GM12865 (cell line): ENCODE data around the gene NUDT3.
A peak's percentile ranks its signal among the peaks of the same experiment; 100 is the strongest.
"Not testable (repeated sequence)": the region's sequence is repeated elsewhere in the genome, so short reads cannot be mapped to it uniquely, and the experiment has no call there.

Experiments
- DNase-seq: peaks from one replicate; pipeline ENCODE4 v3.0.0; 2010; ENCODE audit warnings: low read depth
- H3K4me3 ChIP-seq: 2 replicates; pipeline ENCODE4 v1.5.1; 2011; ENCODE audit warnings: mild to moderate bottlenecking, low read depth, low read length, control low read depth
- TF ChIP-seq, protein P1 (sequence below): IDR thresholded peaks from 2 replicates; pipeline ENCODE4 v1.5.1; 2011; ENCODE audit warnings: low read length, control low read depth, low read depth, inconsistent platforms; ENCODE audit not compliant: insufficient read depth; ENCODE audit errors: missing control alignments

Gene NUDT3

DNA sequence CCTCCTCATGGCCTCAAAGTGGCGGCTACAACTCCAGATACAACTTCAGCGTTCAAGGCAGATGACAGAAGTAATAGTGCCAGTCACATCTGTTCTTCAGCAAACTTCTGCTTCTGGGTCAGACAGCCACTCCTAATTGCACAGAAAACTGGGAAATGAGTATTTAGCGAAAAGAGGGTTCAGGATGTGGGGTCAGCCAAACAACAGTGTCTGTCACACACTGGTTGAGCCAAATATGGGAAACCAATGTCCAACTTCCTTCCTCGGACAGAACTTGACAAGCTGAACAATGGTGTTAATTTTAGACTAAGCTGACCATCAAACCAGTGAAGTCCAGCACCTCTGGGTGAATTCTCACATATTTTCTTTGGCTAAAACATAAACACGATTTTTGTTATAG, 22.1 kb downstream of the NUDT3 start:
- no peak for DNase-seq
- TF ChIP-seq, protein P1, sequence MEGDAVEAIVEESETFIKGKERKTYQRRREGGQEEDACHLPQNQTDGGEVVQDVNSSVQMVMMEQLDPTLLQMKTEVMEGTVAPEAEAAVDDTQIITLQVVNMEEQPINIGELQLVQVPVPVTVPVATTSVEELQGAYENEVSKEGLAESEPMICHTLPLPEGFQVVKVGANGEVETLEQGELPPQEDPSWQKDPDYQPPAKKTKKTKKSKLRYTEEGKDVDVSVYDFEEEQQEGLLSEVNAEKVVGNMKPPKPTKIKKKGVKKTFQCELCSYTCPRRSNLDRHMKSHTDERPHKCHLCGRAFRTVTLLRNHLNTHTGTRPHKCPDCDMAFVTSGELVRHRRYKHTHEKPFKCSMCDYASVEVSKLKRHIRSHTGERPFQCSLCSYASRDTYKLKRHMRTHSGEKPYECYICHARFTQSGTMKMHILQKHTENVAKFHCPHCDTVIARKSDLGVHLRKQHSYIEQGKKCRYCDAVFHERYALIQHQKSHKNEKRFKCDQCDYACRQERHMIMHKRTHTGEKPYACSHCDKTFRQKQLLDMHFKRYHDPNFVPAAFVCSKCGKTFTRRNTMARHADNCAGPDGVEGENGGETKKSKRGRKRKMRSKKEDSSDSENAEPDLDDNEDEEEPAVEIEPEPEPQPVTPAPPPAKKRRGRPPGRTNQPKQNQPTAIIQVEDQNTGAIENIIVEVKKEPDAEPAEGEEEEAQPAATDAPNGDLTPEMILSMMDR: no peak
- H3K4me3 ChIP-seq: no peak overlapping the region

- no peak overlapping the region for H3K4me3 ChIP-seq
- TF ChIP-seq, protein P1: no peak
- no peak for DNase-seq
Measured at GRCh38 chr6:34369385-34369784, 23.1 kb downstream of the NUDT3 start.

DNA sequence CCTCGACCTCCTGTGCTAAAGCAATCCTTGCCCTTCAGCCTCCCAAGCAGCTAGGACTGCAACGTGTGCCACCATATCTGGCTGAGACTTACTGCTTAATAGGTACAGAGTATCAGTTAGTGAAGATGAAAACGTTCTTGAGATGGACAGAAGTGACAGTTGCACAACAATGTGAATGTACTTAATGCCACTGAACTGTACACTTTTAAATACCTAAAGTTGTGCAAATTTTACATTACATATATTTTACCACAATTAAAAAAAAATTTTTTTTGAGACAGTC, 25.9 kb downstream of the NUDT3 start:
- no peak overlapping the region for H3K4me3 ChIP-seq
- DNase-seq: no peak

DNA sequence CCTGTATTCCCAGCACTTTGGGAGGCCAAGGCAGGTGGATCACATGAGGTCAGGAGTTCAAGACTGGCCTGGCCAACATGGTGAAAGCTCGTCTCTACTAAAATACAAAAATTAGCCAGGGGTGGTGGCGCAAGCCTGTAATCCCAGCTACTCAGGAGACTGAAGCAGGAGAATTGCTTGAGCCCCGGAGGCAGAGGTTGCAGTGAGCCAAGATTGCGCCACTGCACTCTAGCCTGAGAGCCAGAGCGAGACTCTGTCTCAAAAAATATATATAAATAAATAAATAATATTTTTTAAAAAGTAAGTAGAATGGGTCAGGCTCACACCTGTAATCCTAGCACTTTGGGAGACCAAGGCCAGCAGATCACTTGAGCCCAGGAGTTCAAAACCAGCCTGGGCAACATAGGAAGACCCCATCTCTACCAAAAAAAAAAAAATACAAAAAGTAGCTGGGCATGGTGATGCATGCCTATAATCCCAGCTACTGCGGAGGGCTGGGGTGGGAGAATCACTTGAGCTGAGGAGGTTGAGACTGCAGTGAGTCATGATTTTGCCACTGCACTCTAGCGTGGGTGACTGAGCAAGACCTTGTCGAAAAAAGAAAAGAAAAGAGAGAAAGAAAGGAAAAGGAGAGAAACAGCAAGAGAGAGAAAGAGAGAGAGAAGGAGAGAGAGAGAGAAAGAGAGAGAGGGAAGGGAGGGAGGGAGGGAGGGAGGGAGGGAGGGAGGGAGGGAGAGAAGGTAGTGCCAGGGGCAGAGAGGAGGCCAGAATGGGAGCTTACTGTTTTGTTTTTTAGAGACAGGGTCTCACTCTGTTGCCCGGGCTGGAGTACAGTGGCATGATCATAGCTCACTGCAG, 26.5 kb downstream of the NUDT3 start:
- not testable (repeated sequence) for H3K4me3 ChIP-seq, DNase-seq

More for the DNA sequence above, 25.9 kb downstream of the NUDT3 start:
- TF ChIP-seq, protein P1: no peak

- not testable (repeated sequence) for DNase-seq, H3K4me3 ChIP-seq
Measured at GRCh38 chr6:34363681-34364075, 28.8 kb downstream of the NUDT3 start.

DNA sequence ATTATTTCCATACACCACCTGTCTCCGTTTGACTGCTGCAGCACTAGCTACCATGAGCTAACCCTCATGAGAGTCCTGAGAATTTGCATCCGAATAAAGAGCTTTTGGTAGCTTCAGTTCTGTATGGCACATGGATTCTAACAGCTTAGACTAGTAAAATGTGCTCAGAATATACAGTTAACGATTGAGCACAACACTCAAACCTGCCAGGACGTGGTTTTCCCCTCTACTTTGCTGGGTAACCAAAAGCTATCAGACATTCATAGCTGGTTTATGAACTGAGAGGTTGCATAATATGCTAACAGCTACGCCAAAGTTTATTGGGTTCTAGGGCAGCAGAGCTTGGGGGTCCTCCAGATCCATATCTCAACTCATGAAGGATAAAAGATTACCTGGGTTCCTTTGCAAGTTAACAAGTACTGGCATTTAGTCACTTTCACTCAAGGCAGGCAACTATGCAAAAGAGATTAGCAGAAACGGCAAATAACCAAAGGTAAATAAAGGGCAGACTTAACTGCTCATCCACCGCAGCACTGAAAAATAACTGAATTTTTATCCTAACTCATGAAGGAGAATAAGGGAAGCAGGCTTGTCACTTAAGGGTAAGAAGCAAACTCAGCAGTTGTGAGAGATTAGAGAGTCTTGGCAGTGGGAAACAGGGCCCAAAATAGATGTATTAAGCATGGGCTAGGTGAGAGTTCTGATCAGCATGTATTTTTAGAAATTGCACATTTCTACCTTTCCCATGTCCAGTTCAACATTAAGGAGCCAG, 29.4 kb downstream of the NUDT3 start:
- peak overlapping the region; percentile 40 for H3K4me3 ChIP-seq
- DNase-seq: peak; percentile 63
- TF ChIP-seq, protein P1: no peak

DNA sequence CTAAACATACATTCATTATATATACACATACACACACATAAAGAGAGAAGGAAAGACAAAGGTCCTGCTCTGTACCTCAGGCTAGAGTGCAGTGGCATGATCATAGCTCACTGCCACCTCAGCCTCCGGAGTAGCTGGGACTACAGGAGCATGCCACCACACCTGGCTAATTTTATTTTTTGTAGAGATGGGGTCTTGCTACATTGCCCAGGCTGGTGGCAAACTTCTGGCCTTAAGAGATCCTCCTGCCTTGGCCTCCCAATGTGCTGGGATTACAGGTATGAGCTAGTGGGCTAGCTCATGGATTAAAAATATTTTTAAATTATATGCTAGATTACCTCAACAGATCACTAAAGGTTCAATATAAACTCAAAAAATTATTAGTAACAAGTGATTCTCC, 30.3 kb downstream of the NUDT3 start:
- no peak overlapping the region for H3K4me3 ChIP-seq
- DNase-seq: no peak
- TF ChIP-seq, protein P1: no peak

GRCh38 chr6:34360556-34360955, 31.9 kb downstream of the NUDT3 start:
- TF ChIP-seq, protein P1: no peak
- no peak overlapping the region for H3K4me3 ChIP-seq
- no peak for DNase-seq
